B cell (primary cell): ENCODE measurements around the gene TBX20.
"Not testable (repeated sequence)": the region's sequence is repeated elsewhere in the genome, so short reads cannot be mapped to it uniquely, and the experiment has no call there.

Experiments used
- EZH2 ChIP-seq: IDR thresholded peaks from 2 replicates; pipeline ENCODE4 v1.6.1; 2012; ENCODE audit warnings: borderline replicate concordance, low read depth, mild to moderate bottlenecking, moderate library complexity, low read length; ENCODE audit not compliant: insufficient read depth, poor library complexity, severe bottlenecking
- TF ChIP-seq, protein P1 (sequence below): fragments of 200-600 bp; IDR thresholded peaks from one replicate; pipeline ENCODE4 v1.8.0; 2022; ENCODE audit warnings: antibody characterized with exemption, mild to moderate bottlenecking

DNA sequence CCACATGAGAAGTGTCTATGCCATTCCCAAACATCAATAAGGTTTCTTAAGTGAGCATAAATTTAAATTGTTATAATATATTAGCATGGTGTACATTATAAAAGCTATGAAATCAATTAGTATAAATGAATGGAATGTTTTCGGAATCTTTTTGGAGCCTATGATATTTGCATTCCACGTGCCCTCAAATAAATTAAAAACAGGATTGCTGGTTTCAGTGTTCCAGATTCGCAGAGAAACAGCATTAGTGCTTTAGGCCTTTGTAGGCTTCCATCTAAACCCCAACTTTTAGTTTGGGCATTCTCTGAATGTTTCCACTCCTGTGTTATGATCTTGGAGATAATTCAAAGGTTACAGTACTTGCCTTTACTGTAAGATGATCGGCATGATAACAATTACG is 15.4 kb downstream of the TBX20 start:
- TF ChIP-seq, protein P1, sequence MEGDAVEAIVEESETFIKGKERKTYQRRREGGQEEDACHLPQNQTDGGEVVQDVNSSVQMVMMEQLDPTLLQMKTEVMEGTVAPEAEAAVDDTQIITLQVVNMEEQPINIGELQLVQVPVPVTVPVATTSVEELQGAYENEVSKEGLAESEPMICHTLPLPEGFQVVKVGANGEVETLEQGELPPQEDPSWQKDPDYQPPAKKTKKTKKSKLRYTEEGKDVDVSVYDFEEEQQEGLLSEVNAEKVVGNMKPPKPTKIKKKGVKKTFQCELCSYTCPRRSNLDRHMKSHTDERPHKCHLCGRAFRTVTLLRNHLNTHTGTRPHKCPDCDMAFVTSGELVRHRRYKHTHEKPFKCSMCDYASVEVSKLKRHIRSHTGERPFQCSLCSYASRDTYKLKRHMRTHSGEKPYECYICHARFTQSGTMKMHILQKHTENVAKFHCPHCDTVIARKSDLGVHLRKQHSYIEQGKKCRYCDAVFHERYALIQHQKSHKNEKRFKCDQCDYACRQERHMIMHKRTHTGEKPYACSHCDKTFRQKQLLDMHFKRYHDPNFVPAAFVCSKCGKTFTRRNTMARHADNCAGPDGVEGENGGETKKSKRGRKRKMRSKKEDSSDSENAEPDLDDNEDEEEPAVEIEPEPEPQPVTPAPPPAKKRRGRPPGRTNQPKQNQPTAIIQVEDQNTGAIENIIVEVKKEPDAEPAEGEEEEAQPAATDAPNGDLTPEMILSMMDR: not testable (repeated sequence)
- not testable (repeated sequence) for TF ChIP-seq EZH2
